Lower leg skin (tissue), 3 donors: ENCODE results near the gene CAMK2A.

Source experiments
- CTCF ChIP-seq, 3 donors: fragments of 450-650 bp; IDR thresholded peaks; one replicate each; pipeline ENCODE4 v1.5.1; 2016; ENCODE audit warnings: antibody characterized with exemption in 3 of 3, mild to moderate bottlenecking in 3 of 3, moderate library complexity in 2 of 3
- POLR2A ChIP-seq, 2 donors: fragments of 450-650 bp; IDR thresholded peaks; one replicate each; pipeline ENCODE4 v1.6.1; 2016 to 2017; ENCODE audit warnings: antibody characterized with exemption in 2 of 2, mild to moderate bottlenecking in 1 of 2, moderate library complexity in 1 of 2

- TF ChIP-seq CTCF (IDR thresholded peaks at IDR 0.05) (no peak), POLR2A (IDR thresholded peaks at IDR 0.05) (no peak)
These were observed 50.9 kb downstream of the CAMK2A start for GRCh38 chr5:150238646-150239045.
